GM23338 (cell line): ENCODE results near the gene PARD3. TPM values are rescaled to one million over a fixed set of nuclear protein-coding genes. Genes with fewer than 3 reads are reported as not detected.

Experiments used
- EZH2 ChIP-seq: fragments of 200-600 bp; sonication (generic); IDR thresholded peaks from one replicate; pipeline ENCODE4 v1.8.0; 2017; ENCODE audit warnings: antibody characterized with exemption, mild to moderate bottlenecking, low read depth; ENCODE audit not compliant: unreplicated experiment
- NANOG ChIP-seq: IDR thresholded peaks from 2 replicates; pipeline ENCODE4 v1.6.1; 2016; ENCODE audit warnings: antibody characterized with exemption, borderline replicate concordance
- REST ChIP-seq: IDR thresholded peaks from one replicate; pipeline ENCODE4 v1.6.1; 2018; ENCODE audit warnings: antibody characterized with exemption; ENCODE audit not compliant: unreplicated experiment
- polyA plus RNA-seq: library from polyadenylated mRNA; unstranded; fragments of >200 nt; fragmentation: Nextera tagmentation; extraction: Ambion mirVana; gene quantifications from 2 replicates; pipeline ENCODE4 v1.2.1, GENCODE V29; 2016
- total RNA-seq: library from RNA; depleted of rRNA; stranded (reverse); fragments of >200 nt; shearing (Covaris generic); gene quantifications from 2 replicates; pipeline ENCODE4 v1.2.3, GENCODE V29; 2014
- TF ChIP-seq, protein P1 (sequence below): fragments of 250-450 bp; sonication (Bioruptor Pico); IDR thresholded peaks from 2 replicates; pipeline ENCODE4 v1.5.0; 2020; ENCODE audit warnings: mild to moderate bottlenecking, moderate library complexity

The PARD3 gene
- total and polyA plus RNA-seq, 2 experiments from 2014 or later = 30.2 to 51.4 TPM

GRCh38 chr10:34406463-34407323 lies 408.4 kb downstream of the PARD3 start (continued):
- TF ChIP-seq REST (no peak), NANOG (no peak), EZH2 (no peak)
- TF ChIP-seq, protein P1, sequence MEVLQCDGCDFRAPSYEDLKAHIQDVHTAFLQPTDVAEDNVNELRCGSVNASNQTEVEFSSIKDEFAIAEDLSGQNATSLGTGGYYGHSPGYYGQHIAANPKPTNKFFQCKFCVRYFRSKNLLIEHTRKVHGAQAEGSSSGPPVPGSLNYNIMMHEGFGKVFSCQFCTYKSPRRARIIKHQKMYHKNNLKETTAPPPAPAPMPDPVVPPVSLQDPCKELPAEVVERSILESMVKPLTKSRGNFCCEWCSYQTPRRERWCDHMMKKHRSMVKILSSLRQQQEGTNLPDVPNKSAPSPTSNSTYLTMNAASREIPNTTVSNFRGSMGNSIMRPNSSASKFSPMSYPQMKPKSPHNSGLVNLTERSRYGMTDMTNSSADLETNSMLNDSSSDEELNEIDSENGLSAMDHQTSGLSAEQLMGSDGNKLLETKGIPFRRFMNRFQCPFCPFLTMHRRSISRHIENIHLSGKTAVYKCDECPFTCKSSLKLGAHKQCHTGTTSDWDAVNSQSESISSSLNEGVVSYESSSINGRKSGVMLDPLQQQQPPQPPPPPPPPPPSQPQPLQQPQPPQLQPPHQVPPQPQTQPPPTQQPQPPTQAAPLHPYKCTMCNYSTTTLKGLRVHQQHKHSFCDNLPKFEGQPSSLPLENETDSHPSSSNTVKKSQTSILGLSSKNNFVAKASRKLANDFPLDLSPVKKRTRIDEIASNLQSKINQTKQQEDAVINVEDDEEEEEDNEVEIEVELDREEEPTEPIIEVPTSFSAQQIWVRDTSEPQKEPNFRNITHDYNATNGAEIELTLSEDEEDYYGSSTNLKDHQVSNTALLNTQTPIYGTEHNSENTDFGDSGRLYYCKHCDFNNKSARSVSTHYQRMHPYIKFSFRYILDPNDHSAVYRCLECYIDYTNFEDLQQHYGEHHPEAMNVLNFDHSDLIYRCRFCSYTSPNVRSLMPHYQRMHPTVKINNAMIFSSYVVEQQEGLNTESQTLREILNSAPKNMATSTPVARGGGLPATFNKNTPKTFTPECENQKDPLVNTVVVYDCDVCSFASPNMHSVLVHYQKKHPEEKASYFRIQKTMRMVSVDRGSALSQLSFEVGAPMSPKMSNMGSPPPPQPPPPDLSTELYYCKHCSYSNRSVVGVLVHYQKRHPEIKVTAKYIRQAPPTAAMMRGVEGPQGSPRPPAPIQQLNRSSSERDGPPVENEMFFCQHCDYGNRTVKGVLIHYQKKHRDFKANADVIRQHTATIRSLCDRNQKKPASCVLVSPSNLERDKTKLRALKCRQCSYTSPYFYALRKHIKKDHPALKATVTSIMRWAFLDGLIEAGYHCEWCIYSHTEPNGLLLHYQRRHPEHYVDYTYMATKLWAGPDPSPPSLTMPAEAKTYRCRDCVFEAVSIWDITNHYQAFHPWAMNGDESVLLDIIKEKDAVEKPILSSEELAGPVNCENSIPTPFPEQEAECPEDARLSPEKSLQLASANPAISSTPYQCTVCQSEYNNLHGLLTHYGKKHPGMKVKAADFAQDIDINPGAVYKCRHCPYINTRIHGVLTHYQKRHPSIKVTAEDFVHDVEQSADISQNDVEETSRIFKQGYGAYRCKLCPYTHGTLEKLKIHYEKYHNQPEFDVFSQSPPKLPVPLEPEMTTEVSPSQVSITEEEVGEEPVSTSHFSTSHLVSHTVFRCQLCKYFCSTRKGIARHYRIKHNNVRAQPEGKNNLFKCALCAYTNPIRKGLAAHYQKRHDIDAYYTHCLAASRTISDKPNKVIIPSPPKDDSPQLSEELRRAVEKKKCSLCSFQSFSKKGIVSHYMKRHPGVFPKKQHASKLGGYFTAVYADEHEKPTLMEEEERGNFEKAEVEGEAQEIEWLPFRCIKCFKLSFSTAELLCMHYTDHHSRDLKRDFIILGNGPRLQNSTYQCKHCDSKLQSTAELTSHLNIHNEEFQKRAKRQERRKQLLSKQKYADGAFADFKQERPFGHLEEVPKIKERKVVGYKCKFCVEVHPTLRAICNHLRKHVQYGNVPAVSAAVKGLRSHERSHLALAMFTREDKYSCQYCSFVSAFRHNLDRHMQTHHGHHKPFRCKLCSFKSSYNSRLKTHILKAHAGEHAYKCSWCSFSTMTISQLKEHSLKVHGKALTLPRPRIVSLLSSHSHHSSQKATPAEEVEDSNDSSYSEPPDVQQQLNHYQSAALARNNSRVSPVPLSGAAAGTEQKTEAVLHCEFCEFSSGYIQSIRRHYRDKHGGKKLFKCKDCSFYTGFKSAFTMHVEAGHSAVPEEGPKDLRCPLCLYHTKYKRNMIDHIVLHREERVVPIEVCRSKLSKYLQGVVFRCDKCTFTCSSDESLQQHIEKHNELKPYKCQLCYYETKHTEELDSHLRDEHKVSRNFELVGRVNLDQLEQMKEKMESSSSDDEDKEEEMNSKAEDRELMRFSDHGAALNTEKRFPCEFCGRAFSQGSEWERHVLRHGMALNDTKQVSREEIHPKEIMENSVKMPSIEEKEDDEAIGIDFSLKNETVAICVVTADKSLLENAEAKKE (CRISPR knock-in tag) = no peak
